GM12878 (cell line): Measurements from ENCODE around the gene RAC2.

Experiments
- CEBPB ChIP-seq, 2 experiments: fragments of 150-350 bp in 1 of 2; IDR thresholded peaks; 2 replicates each; pipeline ENCODE4 v1.6.1; 2012 to 2014; ENCODE audit warnings: low read depth in 2 of 2, low read length in 2 of 2, borderline replicate concordance in 1 of 2, inconsistent platforms in 1 of 2
- CTCF ChIP-seq, 3 experiments: IDR thresholded peaks in 2 of 3; conservative IDR thresholded peaks in 1 of 3; 2 replicates each; pipeline ENCODE4 v1.5.1; 2011; ENCODE audit warnings: low read depth in 3 of 3, low read length in 3 of 3, mild to moderate bottlenecking in 3 of 3, control low read depth in 2 of 3, moderate library complexity in 2 of 3, inconsistent platforms in 1 of 3, mixed read lengths in 1 of 3; ENCODE audit not compliant: control insufficient read depth in 2 of 3, insufficient read depth in 1 of 3; ENCODE audit errors: extremely low read depth in 1 of 3
- ETV6 ChIP-seq, 2 experiments: fragments of 450-650 bp in 1 of 2; IDR thresholded peaks in 1 of 2; conservative IDR thresholded peaks in 1 of 2; 2 replicates each; pipeline ENCODE4 v1.6.1; 2014; ENCODE audit warnings: antibody characterized with exemption in 1 of 2, borderline replicate concordance in 1 of 2, low read depth in 1 of 2, mild to moderate bottlenecking in 1 of 2, moderate library complexity in 1 of 2
- POLR2A ChIP-seq: IDR thresholded peaks from 2 replicates; pipeline ENCODE4 v1.6.1; 2011; ENCODE audit warnings: low read depth, mild to moderate bottlenecking, low read length
- RELA ChIP-seq: fragments of 450-650 bp; IDR thresholded peaks from 2 replicates; pipeline ENCODE4 v1.8.0; 2014; ENCODE audit warnings: borderline replicate concordance; ENCODE audit not compliant: partially characterized antibody
- SP1 ChIP-seq: IDR thresholded peaks from one replicate; pipeline ENCODE4 v1.6.1; 2011; ENCODE audit warnings: low read depth, low read length
- STAT1 ChIP-seq: fragments of 450-650 bp; conservative IDR thresholded peaks from 2 replicates; pipeline ENCODE4 v1.6.1; 2014; ENCODE audit warnings: antibody characterized with exemption, mild to moderate bottlenecking
- YY1 ChIP-seq: IDR thresholded peaks from 2 replicates; pipeline ENCODE4 v1.6.1; 2011; ENCODE audit warnings: low read depth, mild to moderate bottlenecking, low read length

GRCh38 chr22:37266581-37267134, 22.6 kb upstream of the RAC2 start:
- TF ChIP-seq STAT1 = no peak
- TF ChIP-seq CTCF (IDR thresholded peaks at IDR 0.05 in 2 of 3, conservative IDR thresholded peaks at IDR 0.05 in 1 of 3; ENCODE audit: control insufficient read depth in 2 of 3, extremely low read depth in 1 of 3, insufficient read depth in 1 of 3, low read depth in 3 of 3, low read length in 3 of 3) = no peak
- no peak for TF ChIP-seq RELA
- no peak for TF ChIP-seq POLR2A
- no peak for TF ChIP-seq YY1
- no peak for TF ChIP-seq ETV6 (conservative IDR thresholded peaks at IDR 0.05 in 1 of 2, IDR thresholded peaks at IDR 0.05 in 1 of 2; ENCODE audit: borderline replicate concordance in 1 of 2, low read depth in 1 of 2)
- no peak for TF ChIP-seq SP1
- no peak for TF ChIP-seq CEBPB (IDR thresholded peaks at IDR 0.05; ENCODE audit: borderline replicate concordance in 1 of 2, low read depth in 2 of 2, low read length in 2 of 2)
